Islet of Langerhans (tissue), 1 donor: ENCODE measurements around the gene MPHOSPH6.
"Not testable (repeated sequence)": the region's sequence is repeated elsewhere in the genome, so short reads cannot be mapped to it uniquely, and the experiment has no call there.

Experiments
- FAIRE-seq: peaks from one replicate; lab custom pipeline; 2011; peaks lifted over from hg19 to GRCh38; lab: Jason Lieb, UNC

The MPHOSPH6 gene

DNA sequence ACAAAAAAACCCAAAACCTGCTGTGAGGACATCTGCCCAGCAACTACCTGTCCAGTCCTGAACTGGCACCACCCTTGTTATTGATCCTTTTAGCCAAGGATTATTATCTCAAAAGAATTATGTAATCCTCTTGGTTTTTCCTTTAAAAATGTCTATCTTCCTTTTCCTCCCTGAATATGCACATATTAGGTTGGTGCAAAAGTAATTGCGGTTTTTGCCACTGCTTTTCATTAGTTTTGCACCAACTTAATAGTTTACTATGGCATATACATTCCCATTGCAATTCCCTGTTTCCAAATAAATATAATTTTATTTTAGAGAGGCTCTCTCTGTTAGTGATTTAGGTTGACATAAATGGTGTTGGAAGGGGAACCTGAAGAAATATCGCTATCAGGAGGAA lies 51.3 kb downstream of the MPHOSPH6 start:
- no peak for FAIRE-seq

DNA sequence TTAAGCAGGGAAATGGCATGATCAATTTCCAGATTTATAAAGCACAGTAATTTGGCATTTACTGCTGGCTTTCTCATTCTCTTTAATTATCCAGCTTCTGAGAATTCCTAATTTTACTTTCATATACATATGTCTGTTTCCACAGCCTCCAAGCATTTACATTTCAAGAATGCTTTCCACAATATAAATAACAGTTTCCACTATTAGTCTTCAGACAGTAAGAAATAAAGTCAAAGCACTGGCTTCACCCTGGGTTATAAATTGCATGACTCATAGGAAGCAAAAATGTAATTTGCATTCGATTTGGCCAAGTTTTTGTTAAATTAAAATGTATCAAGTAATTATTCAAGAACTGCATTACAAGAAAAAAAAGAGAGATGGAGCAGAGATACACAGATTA lies 53.5 kb downstream of the MPHOSPH6 start:
- FAIRE-seq = no peak

DNA sequence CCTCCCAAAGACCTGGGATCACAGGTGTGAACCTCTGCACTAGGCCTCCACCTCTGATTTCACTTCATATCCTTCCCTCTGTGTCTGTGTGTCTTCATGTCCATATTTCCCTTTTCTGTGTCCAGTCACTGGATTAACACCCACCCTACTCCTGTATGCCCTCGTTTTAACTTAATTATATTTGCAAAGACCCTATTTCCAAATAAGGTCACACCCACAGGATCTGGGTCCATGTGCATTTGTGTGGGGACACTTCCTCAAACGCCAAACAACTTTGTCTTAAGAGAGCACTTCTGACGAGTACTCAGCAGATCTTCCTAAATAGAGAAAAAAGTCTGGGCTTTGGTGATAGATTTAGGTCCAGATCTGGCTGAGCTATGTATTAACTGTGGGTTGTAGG lies 56.3 kb downstream of the MPHOSPH6 start:
- FAIRE-seq = no peak

DNA sequence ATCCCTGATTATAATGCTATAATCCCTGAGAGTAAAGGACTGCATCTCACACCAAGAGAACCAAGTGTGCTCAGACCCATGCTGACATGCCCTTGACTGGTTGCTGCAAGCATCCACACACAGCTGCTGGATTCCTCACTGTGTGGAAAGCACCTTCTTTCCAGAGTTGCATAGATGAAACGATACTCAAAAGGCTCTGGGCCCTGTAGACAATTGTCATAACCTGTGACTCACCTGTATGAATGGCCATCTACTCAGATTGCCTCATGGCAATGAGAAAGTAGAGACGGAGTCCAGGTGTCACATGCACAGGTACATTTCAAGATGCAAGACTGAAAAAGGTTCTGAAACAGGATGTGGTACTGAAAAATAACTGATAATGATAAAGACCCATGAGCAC lies 58.1 kb downstream of the MPHOSPH6 start:
- FAIRE-seq = no peak

DNA sequence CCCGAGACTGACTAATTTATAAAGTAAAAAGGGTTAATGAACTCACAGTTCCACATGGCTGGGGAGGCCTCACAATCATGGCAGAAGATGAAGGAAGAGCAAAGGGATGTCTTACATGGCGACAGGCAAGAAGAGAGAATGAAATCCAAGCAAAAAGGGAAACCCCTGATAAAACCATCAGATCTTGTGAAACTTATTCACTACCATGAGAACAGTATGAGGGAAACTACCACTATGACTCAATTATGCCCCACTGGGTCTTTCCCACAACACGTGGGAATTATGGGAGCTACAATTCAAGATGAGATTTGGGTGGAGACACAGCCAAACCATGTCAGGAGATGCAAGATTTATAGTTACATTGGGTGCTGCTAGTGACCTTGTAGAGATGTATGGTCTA lies 60.8 kb downstream of the MPHOSPH6 start:
- FAIRE-seq = not testable (repeated sequence)

DNA sequence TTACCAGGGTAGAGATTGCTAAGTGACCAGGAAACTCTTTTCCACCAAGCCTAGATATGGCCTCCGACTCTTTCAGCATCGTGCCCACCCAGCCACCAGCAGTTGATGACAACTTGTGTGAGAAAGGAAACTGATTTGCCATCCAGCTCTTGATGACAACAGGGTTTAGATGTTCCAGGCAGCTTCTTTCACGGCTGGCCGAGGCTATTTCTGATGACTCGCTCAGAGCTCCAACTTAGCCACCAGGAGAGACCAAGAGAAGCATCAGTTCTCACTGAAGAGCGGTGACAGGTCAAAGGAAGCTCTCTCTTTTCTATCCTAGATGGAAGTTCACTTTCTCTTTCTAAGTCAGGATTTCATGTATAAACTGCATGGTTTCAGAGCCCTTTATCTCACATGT lies 61.2 kb downstream of the MPHOSPH6 start:
- no peak for FAIRE-seq

DNA sequence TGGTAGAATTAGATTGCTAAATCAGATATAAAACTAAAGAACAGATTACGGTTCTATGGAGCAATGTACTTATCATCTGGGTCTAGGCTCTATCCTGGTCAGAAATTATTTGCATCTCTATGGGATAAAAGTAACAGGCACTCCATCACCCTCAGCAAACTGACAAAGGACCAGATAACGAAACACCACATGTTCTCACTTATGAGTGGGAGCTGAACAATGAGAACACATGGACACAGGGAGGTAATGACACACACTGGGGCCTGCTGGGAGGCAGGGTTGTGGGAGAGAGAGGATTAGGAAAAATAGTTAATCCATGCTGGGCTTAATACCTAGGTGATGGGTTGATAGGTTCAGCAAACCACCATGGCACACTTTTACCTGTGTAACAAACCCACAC lies 61.9 kb downstream of the MPHOSPH6 start:
- FAIRE-seq = no peak

DNA sequence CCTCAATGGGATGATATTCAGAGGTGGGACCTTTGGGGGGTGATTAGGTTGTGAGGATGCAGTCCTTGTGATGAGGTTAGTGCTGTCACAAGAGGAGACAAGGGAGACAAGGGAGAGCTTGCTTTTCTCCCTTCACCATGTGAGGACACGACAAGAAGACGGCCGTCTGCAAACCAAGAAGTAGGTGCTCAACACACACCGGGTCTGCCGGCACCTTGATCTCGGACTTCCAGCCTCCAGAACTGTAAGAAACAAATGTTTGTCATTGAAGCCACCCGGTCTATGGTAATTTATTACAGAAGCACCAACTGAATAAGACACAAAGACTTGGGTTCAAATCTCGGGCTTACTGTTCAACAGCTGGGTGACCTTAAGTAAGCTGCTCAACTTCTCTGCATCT lies 64.9 kb downstream of the MPHOSPH6 start:
- FAIRE-seq = no peak
